HL-60 (cell line): Measurements from ENCODE around the gene STOML1.

Experiments used
- GABPA ChIP-seq: IDR thresholded peaks from 2 replicates; pipeline ENCODE4 v1.6.1; 2012; ENCODE audit warnings: low read depth
- POLR2AphosphoS5 ChIP-seq: IDR thresholded peaks from 2 replicates; pipeline ENCODE4 v1.6.1; 2012; ENCODE audit warnings: low read depth
- TF ChIP-seq, protein P1 (sequence below): IDR thresholded peaks from one replicate; pipeline ENCODE4 v1.5.1; 2011; ENCODE audit warnings: low read length, control low read depth, inconsistent platforms; ENCODE audit not compliant: insufficient read depth
- TF ChIP-seq, protein P2 (sequence below): IDR thresholded peaks from 2 replicates; pipeline ENCODE4 v1.6.1; 2012; ENCODE audit warnings: low read depth; ENCODE audit not compliant: insufficient replicate concordance

- TF ChIP-seq, protein P1, sequence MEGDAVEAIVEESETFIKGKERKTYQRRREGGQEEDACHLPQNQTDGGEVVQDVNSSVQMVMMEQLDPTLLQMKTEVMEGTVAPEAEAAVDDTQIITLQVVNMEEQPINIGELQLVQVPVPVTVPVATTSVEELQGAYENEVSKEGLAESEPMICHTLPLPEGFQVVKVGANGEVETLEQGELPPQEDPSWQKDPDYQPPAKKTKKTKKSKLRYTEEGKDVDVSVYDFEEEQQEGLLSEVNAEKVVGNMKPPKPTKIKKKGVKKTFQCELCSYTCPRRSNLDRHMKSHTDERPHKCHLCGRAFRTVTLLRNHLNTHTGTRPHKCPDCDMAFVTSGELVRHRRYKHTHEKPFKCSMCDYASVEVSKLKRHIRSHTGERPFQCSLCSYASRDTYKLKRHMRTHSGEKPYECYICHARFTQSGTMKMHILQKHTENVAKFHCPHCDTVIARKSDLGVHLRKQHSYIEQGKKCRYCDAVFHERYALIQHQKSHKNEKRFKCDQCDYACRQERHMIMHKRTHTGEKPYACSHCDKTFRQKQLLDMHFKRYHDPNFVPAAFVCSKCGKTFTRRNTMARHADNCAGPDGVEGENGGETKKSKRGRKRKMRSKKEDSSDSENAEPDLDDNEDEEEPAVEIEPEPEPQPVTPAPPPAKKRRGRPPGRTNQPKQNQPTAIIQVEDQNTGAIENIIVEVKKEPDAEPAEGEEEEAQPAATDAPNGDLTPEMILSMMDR = no peak
- TF ChIP-seq GABPA = no peak
- TF ChIP-seq POLR2AphosphoS5 = no peak
- TF ChIP-seq, protein P2, sequence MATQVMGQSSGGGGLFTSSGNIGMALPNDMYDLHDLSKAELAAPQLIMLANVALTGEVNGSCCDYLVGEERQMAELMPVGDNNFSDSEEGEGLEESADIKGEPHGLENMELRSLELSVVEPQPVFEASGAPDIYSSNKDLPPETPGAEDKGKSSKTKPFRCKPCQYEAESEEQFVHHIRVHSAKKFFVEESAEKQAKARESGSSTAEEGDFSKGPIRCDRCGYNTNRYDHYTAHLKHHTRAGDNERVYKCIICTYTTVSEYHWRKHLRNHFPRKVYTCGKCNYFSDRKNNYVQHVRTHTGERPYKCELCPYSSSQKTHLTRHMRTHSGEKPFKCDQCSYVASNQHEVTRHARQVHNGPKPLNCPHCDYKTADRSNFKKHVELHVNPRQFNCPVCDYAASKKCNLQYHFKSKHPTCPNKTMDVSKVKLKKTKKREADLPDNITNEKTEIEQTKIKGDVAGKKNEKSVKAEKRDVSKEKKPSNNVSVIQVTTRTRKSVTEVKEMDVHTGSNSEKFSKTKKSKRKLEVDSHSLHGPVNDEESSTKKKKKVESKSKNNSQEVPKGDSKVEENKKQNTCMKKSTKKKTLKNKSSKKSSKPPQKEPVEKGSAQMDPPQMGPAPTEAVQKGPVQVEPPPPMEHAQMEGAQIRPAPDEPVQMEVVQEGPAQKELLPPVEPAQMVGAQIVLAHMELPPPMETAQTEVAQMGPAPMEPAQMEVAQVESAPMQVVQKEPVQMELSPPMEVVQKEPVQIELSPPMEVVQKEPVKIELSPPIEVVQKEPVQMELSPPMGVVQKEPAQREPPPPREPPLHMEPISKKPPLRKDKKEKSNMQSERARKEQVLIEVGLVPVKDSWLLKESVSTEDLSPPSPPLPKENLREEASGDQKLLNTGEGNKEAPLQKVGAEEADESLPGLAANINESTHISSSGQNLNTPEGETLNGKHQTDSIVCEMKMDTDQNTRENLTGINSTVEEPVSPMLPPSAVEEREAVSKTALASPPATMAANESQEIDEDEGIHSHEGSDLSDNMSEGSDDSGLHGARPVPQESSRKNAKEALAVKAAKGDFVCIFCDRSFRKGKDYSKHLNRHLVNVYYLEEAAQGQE = no peak
These were observed 47.6 kb downstream of the STOML1 start for GRCh38 chr15:73944161-73945129.
